Osteoblast (primary cell): ENCODE measurements around the gene RSL24D1. TPM values are rescaled to one million over a fixed set of nuclear protein-coding genes. Genes with fewer than 3 reads are reported as not detected.

Experiments used
- DNase-seq: peaks from one replicate; pipeline ENCODE4 v3.0.0; 2011; ENCODE audit warnings: low spot score, mixed read lengths; ENCODE audit not compliant: insufficient read length; ENCODE audit errors: missing footprints
- H2AFZ ChIP-seq: 2 replicates; pipeline ENCODE4 v1.6.0; 2011; ENCODE audit warnings: mild to moderate bottlenecking, low read length
- H3K27ac ChIP-seq: 2 replicates; pipeline ENCODE4 v1.5.1; 2011; ENCODE audit warnings: mild to moderate bottlenecking, low read depth, low read length, moderate library complexity
- H3K27me3 ChIP-seq: 2 replicates; pipeline ENCODE4 v1.6.0; 2012; ENCODE audit warnings: mild to moderate bottlenecking, control low read depth, inconsistent platforms, low read length, moderate library complexity; ENCODE audit not compliant: insufficient read depth
- H3K36me3 ChIP-seq: 2 replicates; pipeline ENCODE4 v1.5.1; 2011; ENCODE audit warnings: mild to moderate bottlenecking, low read length, control low read depth, moderate library complexity; ENCODE audit not compliant: insufficient read depth
- H3K4me1 ChIP-seq: 2 replicates; pipeline ENCODE4 v1.5.1; 2011; ENCODE audit warnings: mild to moderate bottlenecking, low read length, control low read depth, moderate library complexity; ENCODE audit not compliant: insufficient read depth
- H3K4me2 ChIP-seq: 2 replicates; pipeline ENCODE4 v1.6.0; 2011; ENCODE audit warnings: mild to moderate bottlenecking, low read length; ENCODE audit not compliant: insufficient read depth
- H3K4me3 ChIP-seq: fragments of 200-600 bp; sonication (generic); 3 replicates; pipeline ENCODE4 v1.5.1; 2012; ENCODE audit warnings: mild to moderate bottlenecking, low read length, inconsistent platforms; ENCODE audit not compliant: insufficient read depth
- H3K79me2 ChIP-seq: 2 replicates; pipeline ENCODE4 v1.6.0; 2012; ENCODE audit warnings: mild to moderate bottlenecking, low read length, control low read depth, inconsistent platforms; ENCODE audit not compliant: insufficient read depth
- H3K9me3 ChIP-seq: 2 replicates; pipeline ENCODE4 v1.5.1; 2011; ENCODE audit warnings: low read depth, low read length, control low read depth
- H4K20me1 ChIP-seq: 2 replicates; pipeline ENCODE4 v1.6.0; 2012; ENCODE audit warnings: mild to moderate bottlenecking, low read length, control low read depth; ENCODE audit not compliant: insufficient read depth
- total RNA-seq: library from RNA; depleted of rRNA; stranded (reverse); fragments of >200 nt; gene quantifications from 2 replicates; pipeline ENCODE4 v1.2.3, GENCODE V29; 2012
- TF ChIP-seq, protein P1 (sequence below): IDR thresholded peaks from 2 replicates; pipeline ENCODE4 v1.5.1; 2011; ENCODE audit warnings: mild to moderate bottlenecking, low read depth, low read length, moderate library complexity; ENCODE audit errors: extremely low read depth

RSL24D1 gene
- total RNA-seq, 1 donor = 118 TPM

DNA sequence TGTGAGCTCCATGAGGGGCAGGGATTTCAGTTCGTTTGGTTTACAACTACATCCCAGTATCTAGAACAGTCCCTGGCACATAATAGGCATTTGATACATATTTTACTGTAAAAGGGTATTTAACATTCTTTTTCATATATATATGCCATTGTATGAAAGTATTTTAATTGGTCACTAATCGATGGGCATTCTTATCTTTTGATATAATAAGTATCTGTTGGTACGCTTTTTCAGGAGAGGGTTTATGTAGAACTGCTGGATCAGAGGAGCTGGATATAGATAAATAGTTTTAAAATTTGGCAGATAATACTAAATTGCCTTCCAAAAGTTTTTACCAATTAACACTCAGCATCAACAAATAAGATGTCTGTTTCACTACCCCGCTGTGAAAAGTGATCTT lies 978 bp upstream of the RSL24D1 start:
- peaks cover 23% of the 10 kb centered on the region for H3K4me1 ChIP-seq
- no peak for DNase-seq
- H3K4me2 ChIP-seq = peak overlapping the region; percentile 99
- TF ChIP-seq, protein P1, sequence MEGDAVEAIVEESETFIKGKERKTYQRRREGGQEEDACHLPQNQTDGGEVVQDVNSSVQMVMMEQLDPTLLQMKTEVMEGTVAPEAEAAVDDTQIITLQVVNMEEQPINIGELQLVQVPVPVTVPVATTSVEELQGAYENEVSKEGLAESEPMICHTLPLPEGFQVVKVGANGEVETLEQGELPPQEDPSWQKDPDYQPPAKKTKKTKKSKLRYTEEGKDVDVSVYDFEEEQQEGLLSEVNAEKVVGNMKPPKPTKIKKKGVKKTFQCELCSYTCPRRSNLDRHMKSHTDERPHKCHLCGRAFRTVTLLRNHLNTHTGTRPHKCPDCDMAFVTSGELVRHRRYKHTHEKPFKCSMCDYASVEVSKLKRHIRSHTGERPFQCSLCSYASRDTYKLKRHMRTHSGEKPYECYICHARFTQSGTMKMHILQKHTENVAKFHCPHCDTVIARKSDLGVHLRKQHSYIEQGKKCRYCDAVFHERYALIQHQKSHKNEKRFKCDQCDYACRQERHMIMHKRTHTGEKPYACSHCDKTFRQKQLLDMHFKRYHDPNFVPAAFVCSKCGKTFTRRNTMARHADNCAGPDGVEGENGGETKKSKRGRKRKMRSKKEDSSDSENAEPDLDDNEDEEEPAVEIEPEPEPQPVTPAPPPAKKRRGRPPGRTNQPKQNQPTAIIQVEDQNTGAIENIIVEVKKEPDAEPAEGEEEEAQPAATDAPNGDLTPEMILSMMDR = no peak
- H3K9me3 ChIP-seq = no peaks in the 10 kb centered on the region
- peaks cover 41% of the 10 kb centered on the region for H3K79me2 ChIP-seq
- H3K36me3 ChIP-seq = peaks cover 2% of the 10 kb centered on the region
- H3K27ac ChIP-seq = peak overlapping the region; percentile 98
- no peaks in the 10 kb centered on the region for H3K27me3 ChIP-seq
- H3K4me3 ChIP-seq = peak overlapping the region; percentile 92
- H4K20me1 ChIP-seq = peaks cover 23% of the 10 kb centered on the region
- peak overlapping the region; percentile 97 for H2AFZ ChIP-seq

- H4K20me1 ChIP-seq = peaks cover 23% of the 10 kb centered on the region
- H2AFZ ChIP-seq = peak overlapping the region; percentile 97
- peaks cover 44% of the 10 kb centered on the region for H3K79me2 ChIP-seq
- peak overlapping the region; percentile 98 for H3K27ac ChIP-seq
- no peaks in the 10 kb centered on the region for H3K27me3 ChIP-seq
- peaks cover 23% of the 10 kb centered on the region for H3K4me1 ChIP-seq
- H3K9me3 ChIP-seq = no peaks in the 10 kb centered on the region
- H3K4me3 ChIP-seq = peak overlapping the region; percentile 92
- DNase-seq = no peak
- H3K36me3 ChIP-seq = peaks cover 5% of the 10 kb centered on the region
- TF ChIP-seq, protein P1 = no peak
- peak overlapping the region; percentile 99 for H3K4me2 ChIP-seq
Observed at GRCh38 chr15:55197362-55197705, 593 bp upstream of the RSL24D1 start.

DNA sequence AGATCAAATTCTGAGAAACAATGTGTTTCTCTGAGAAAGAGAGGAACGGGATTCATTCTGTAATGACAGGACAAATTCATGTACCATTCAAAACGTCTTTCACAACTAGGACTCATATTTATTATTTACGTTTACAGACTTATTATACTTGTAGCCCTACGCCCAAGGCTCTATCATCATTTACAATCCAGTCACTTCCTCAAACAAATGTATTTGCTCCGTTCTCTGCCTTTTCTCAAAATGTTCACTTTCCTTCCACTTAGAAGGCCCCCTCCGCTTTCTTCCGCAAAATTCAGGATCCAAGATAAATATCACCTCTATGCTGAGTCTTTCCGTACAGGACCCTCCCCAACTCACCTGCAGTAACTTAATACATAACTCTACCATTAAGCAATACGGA lies 745 bp downstream of the RSL24D1 start:
- Histone ChIP-seq H4K20me1 (peaks cover 25% of the 10 kb centered on the region), H3K4me3 (peak overlapping the region; percentile 92), H3K4me2 (peak overlapping the region; percentile 99), H3K4me1 (peaks cover 23% of the 10 kb centered on the region), H3K27ac (peak overlapping the region; percentile 98), H3K9me3 (no peaks in the 10 kb centered on the region), H3K79me2 (peaks cover 58% of the 10 kb centered on the region), H2AFZ (peak overlapping the region; percentile 95), H3K27me3 (no peaks in the 10 kb centered on the region), H3K36me3 (peaks cover 16% of the 10 kb centered on the region)
- no peak for DNase-seq
- TF ChIP-seq, protein P1 = no peak

- H3K4me3 ChIP-seq = no peak overlapping the region
- H3K4me1 ChIP-seq = peaks cover 23% of the 10 kb centered on the region
- H3K79me2 ChIP-seq = peaks cover 71% of the 10 kb centered on the region
- H3K36me3 ChIP-seq = peaks cover 33% of the 10 kb centered on the region
- H3K27me3 ChIP-seq = no peaks in the 10 kb centered on the region
- no peak overlapping the region for H3K27ac ChIP-seq
- H4K20me1 ChIP-seq = peaks cover 25% of the 10 kb centered on the region
- DNase-seq = no peak
- TF ChIP-seq, protein P1 = no peak
- H3K4me2 ChIP-seq = no peak overlapping the region
- H3K9me3 ChIP-seq = no peaks in the 10 kb centered on the region
- H2AFZ ChIP-seq = no peak overlapping the region
Observed at GRCh38 chr15:55194256-55194655, 2.5 kb downstream of the RSL24D1 start.
